Transverse colon (tissue), 3 donors: ENCODE results near the gene APOBR.
"Not testable (repeated sequence)": the region's sequence is repeated elsewhere in the genome, so short reads cannot be mapped to it uniquely, and the experiment has no call there.

Experiments used
- POLR2A ChIP-seq: fragments of 450-650 bp; IDR thresholded peaks from one replicate; pipeline ENCODE4 v1.6.1; 2016; ENCODE audit warnings: antibody characterized with exemption, mild to moderate bottlenecking, moderate library complexity
- TF ChIP-seq, protein P1 (sequence below), 5 experiments: fragments of 200-600 bp in 3 of 5; fragments of 450-650 bp in 2 of 5; sonication (generic) in 3 of 5; IDR thresholded peaks; 1 replicate in 2 of 5; 2 replicates in 3 of 5; pipeline ENCODE4 v1.5.1; 2016 to 2017; ENCODE audit warnings: antibody characterized with exemption in 5 of 5, inconsistent platforms in 3 of 5, mild to moderate bottlenecking in 2 of 5, moderate library complexity in 1 of 5

DNA sequence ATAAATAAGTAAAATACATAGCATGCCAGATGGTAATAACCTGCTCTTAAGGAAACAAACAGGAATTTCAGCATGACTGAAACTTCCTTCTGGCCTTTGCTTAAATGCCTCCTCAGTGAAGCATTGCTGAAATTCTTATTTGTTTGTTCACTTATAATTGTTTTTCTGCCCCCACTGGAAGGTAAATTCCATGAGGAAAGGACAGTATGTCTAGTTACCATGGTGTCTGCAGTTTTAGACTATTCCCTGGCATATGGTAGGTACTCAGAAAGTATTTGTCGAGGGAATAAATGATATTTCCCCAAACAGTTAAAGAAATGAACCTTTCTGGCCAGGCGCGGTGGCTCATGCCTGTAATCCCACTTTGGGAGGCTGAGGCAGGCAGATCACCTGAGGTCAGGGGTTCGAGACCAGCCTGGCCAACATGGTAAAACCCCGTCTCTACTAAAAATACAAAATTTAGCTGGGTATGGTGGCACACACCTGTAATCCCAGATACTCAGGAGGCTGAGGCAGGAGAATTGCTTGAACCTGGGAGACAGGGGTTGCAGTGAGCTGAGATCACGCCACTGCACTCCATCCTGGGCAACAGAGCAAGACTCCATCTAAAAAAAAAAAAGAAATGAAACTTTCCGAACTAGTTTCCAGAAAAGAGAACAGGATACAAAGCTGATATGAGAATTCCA is 32.8 kb downstream of the APOBR start:
- TF ChIP-seq POLR2A = not testable (repeated sequence)
- TF ChIP-seq, protein P1, sequence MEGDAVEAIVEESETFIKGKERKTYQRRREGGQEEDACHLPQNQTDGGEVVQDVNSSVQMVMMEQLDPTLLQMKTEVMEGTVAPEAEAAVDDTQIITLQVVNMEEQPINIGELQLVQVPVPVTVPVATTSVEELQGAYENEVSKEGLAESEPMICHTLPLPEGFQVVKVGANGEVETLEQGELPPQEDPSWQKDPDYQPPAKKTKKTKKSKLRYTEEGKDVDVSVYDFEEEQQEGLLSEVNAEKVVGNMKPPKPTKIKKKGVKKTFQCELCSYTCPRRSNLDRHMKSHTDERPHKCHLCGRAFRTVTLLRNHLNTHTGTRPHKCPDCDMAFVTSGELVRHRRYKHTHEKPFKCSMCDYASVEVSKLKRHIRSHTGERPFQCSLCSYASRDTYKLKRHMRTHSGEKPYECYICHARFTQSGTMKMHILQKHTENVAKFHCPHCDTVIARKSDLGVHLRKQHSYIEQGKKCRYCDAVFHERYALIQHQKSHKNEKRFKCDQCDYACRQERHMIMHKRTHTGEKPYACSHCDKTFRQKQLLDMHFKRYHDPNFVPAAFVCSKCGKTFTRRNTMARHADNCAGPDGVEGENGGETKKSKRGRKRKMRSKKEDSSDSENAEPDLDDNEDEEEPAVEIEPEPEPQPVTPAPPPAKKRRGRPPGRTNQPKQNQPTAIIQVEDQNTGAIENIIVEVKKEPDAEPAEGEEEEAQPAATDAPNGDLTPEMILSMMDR (IDR thresholded peaks at IDR 0.05) = not testable (repeated sequence)
